ENCODE measurements around the gene DPEP2.
A peak's percentile ranks its signal among the peaks of the same experiment; 100 is the strongest.
"Not testable (repeated sequence)": the region's sequence is repeated elsewhere in the genome, so short reads cannot be mapped to it uniquely, and the experiment has no call there.

Gene DPEP2

GRCh38 chr16:67944690-67945391 is 54.4 kb downstream of the DPEP2 start:
- Mint-ChIP-seq H3K36me3 (ENCODE audit: low read depth) (peaks cover 76% of the 10 kb centered on the region), H3K9me3 (no peaks in the 10 kb centered on the region), H3K4me1 (ENCODE audit: low read depth) (peaks cover 19% of the 10 kb centered on the region), H3K27me3 (no peaks in the 10 kb centered on the region), H3K27ac (no peak overlapping the region), H3K4me3 (no peak overlapping the region)
- no peak for DNase-seq

GRCh38 chr16:67943619-67944504 is 55.4 kb downstream of the DPEP2 start, which contains the start of gene LCAT:
TSS of gene LCAT (minus strand) at chr16:67944120. CDS start at chr16:67944101, 19 bp downstream.
- Mint-ChIP-seq H3K4me3 (no peak within 1 kb of the TSS), H3K27ac (no peak within 1 kb of the TSS), H3K27me3 (no peaks in the 10 kb centered on the region), H3K36me3 (ENCODE audit: low read depth) (peaks cover 86% of the 10 kb centered on the region), H3K4me1 (ENCODE audit: low read depth) (peaks cover 28% of the 10 kb centered on the region), H3K9me3 (no peaks in the 10 kb centered on the region)
- no peak for DNase-seq

GRCh38 chr16:67943256-67943618 is 56.0 kb downstream of the DPEP2 start:
- peaks cover 85% of the 10 kb centered on the region for H3K36me3 Mint-ChIP-seq (ENCODE audit: low read depth)
- no peaks in the 10 kb centered on the region for H3K9me3 Mint-ChIP-seq
- DNase-seq, result no peak
- no peak overlapping the region for H3K27ac Mint-ChIP-seq
- H3K27me3 Mint-ChIP-seq, result no peaks in the 10 kb centered on the region
- H3K4me1 Mint-ChIP-seq (ENCODE audit: low read depth), result peaks cover 28% of the 10 kb centered on the region
- H3K4me3 Mint-ChIP-seq, result no peak overlapping the region

GRCh38 chr16:67942510-67943255 is 56.6 kb downstream of the DPEP2 start:
- Mint-ChIP-seq H3K4me1 (ENCODE audit: low read depth) (peaks cover 28% of the 10 kb centered on the region), H3K36me3 (ENCODE audit: low read depth) (peaks cover 81% of the 10 kb centered on the region), H3K4me3 (no peak overlapping the region), H3K27me3 (no peaks in the 10 kb centered on the region), H3K9me3 (no peaks in the 10 kb centered on the region), H3K27ac (no peak overlapping the region)
- no peak for DNase-seq

GRCh38 chr16:67942200-67942509 is 57.1 kb downstream of the DPEP2 start:
- no peaks in the 10 kb centered on the region for H3K27me3 Mint-ChIP-seq
- H3K4me3 Mint-ChIP-seq, result no peak overlapping the region
- peak; percentile 64 for DNase-seq
- H3K36me3 Mint-ChIP-seq (ENCODE audit: low read depth), result peaks cover 80% of the 10 kb centered on the region
- H3K27ac Mint-ChIP-seq, result peak overlapping the region; percentile 73
- H3K4me1 Mint-ChIP-seq (ENCODE audit: low read depth), result peaks cover 31% of the 10 kb centered on the region
- H3K9me3 Mint-ChIP-seq, result no peaks in the 10 kb centered on the region

- no peak overlapping the region for H3K4me3 Mint-ChIP-seq
- peaks cover 82% of the 10 kb centered on the region for H3K36me3 Mint-ChIP-seq (ENCODE audit: low read depth)
- peak overlapping the region; percentile 73 for H3K27ac Mint-ChIP-seq
Measured at GRCh38 chr16:67941469-67942199, 57.6 kb downstream of the DPEP2 start.

GRCh38 chr16:67940446-67941089 is 58.7 kb downstream of the DPEP2 start:
- no peak overlapping the region for H3K4me3 Mint-ChIP-seq
- peaks cover 36% of the 10 kb centered on the region for H3K4me1 Mint-ChIP-seq (ENCODE audit: low read depth)
- H3K27me3 Mint-ChIP-seq, result no peaks in the 10 kb centered on the region
- DNase-seq, result no peak
- peak overlapping the region; percentile 89 for H3K27ac Mint-ChIP-seq
- peaks cover 82% of the 10 kb centered on the region for H3K36me3 Mint-ChIP-seq (ENCODE audit: low read depth)
- H3K9me3 Mint-ChIP-seq, result no peaks in the 10 kb centered on the region

More at GRCh38 chr16:67941469-67942199, 57.6 kb downstream of the DPEP2 start:
- Mint-ChIP-seq H3K9me3 (no peaks in the 10 kb centered on the region), H3K27me3 (no peaks in the 10 kb centered on the region), H3K4me1 (ENCODE audit: low read depth) (peaks cover 36% of the 10 kb centered on the region)
- DNase-seq, result no peak

- Mint-ChIP-seq H3K4me3 (peak overlapping the region; percentile 1), H3K27ac (peak overlapping the region; percentile 89), H3K4me1 (ENCODE audit: low read depth) (peaks cover 43% of the 10 kb centered on the region), H3K36me3 (ENCODE audit: low read depth) (peaks cover 82% of the 10 kb centered on the region), H3K9me3 (no peaks in the 10 kb centered on the region), H3K27me3 (no peaks in the 10 kb centered on the region)
- peak; percentile 64 for DNase-seq
Measured at GRCh38 chr16:67939507-67940445, 59.5 kb downstream of the DPEP2 start.

GRCh38 chr16:67937713-67938112 is 61.6 kb downstream of the DPEP2 start:
- not testable (repeated sequence) for H3K27me3 Mint-ChIP-seq, H3K9me3 Mint-ChIP-seq, DNase-seq
- Mint-ChIP-seq H3K36me3 (ENCODE audit: low read depth) (peaks cover 84% of the 10 kb centered on the region), H3K4me1 (ENCODE audit: low read depth) (peaks cover 56% of the 10 kb centered on the region), H3K27ac (peak overlapping the region; percentile 99), H3K4me3 (peak overlapping the region; percentile 100)
